Measurements from ENCODE around the gene PITPNM3.

DNA sequence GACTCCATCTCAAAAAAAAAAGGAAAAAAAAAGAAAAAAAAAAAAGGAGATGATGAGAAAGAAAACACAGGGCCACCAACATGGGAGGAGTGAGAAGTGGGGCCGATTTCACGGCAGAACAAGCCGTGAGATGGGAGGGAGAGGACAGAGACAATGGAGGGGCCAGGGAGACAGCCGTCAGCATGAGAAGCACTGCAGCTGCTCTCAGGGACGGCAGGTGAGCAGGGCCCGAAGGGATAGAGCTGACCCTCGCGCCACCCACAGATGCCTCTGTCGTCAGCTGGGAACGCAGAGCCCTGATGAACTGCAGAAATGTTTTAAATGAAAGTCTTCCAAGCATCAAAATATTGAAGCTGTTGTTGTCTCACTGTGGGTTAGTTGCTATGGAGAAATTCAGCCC, 20.3 kb downstream of the PITPNM3 start:
- no peak for TF ChIP-seq POLR2AphosphoS5 (IDR thresholded peaks at IDR 0.05; ENCODE audit: borderline replicate concordance, low read depth, low read length)
- no peak for TF ChIP-seq EZH2 (IDR thresholded peaks at IDR 0.05)
